Endothelial cell of umbilical vein (primary cell): ENCODE measurements around the gene CHST15. TPM values are rescaled to one million over a fixed set of nuclear protein-coding genes. Genes with fewer than 3 reads are reported as not detected.

ENCODE experiments used
- BruUV-seq: library from RNA; stranded (reverse); fragments of 400-500 nt; replicated peaks from 2 replicates; lab custom pipeline; 2021; lab: Mats Ljungman, UMichigan
- CTCF ChIA-PET: fragments of 300-600, 350-600 bp; sonication (Branson Sonifier 250); formaldehyde crosslinking; loops from one replicate; lab custom pipeline; 2021; ENCODE audit warnings: antibody characterized with exemption, inconsistent platforms; lab: Charles Lee
- POLR2A ChIA-PET: fragments of 300-600, 350-600 bp; sonication (Branson Sonifier 250); formaldehyde crosslinking; loops from one replicate; lab custom pipeline; 2021; ENCODE audit warnings: antibody characterized with exemption, inconsistent platforms; lab: Charles Lee
- DNase-seq: peaks from one replicate; pipeline ENCODE4 v3.0.0-alpha.2; 2011; ENCODE audit warnings: low read depth, low spot score
- FAIRE-seq: peaks from 2 replicates; lab custom pipeline; 2011; peaks lifted over from hg19 to GRCh38; lab: Jason Lieb, UNC
- H2AFZ ChIP-seq: 2 replicates; pipeline ENCODE4 v1.6.0; 2012; ENCODE audit warnings: low read depth, low read length, control low read depth, inconsistent platforms
- H3K27ac ChIP-seq: 2 replicates; pipeline ENCODE4 v1.5.1; 2011; ENCODE audit warnings: low read depth, mild to moderate bottlenecking, control low read depth, low read length, moderate library complexity; ENCODE audit not compliant: insufficient read depth
- H3K27me3 ChIP-seq, 2 experiments: 2 replicates each; pipeline versions ENCODE4 v1.6.0 to v1.6.1; 2011; ENCODE audit warnings: low read length in 2 of 2, mixed read lengths in 1 of 2; ENCODE audit not compliant: control insufficient read depth in 2 of 2, insufficient read depth in 2 of 2
- H3K36me3 ChIP-seq, 2 experiments: 2 replicates in 1 of 2; 3 replicates in 1 of 2; pipeline ENCODE4 v1.5.1; 2011; ENCODE audit warnings: low read length in 2 of 2, mild to moderate bottlenecking in 1 of 2, moderate library complexity in 1 of 2; ENCODE audit not compliant: control insufficient read depth in 2 of 2, insufficient read depth in 2 of 2; ENCODE audit errors: extremely low read depth in 1 of 2
- H3K4me1 ChIP-seq: 3 replicates; pipeline ENCODE4 v1.5.1; 2011; ENCODE audit warnings: mild to moderate bottlenecking, low read length; ENCODE audit not compliant: control insufficient read depth, insufficient read depth; ENCODE audit errors: extremely low read depth
- H3K4me2 ChIP-seq: 2 replicates; pipeline ENCODE4 v1.6.1; 2011; ENCODE audit warnings: low read length, control low read depth, mixed read lengths; ENCODE audit not compliant: insufficient read depth
- H3K4me3 ChIP-seq, 3 experiments: fragments of 200-600 bp in 1 of 3; sonication (generic), shearing (Covaris generic) in 1 of 3; replicated peaks in 1 of 3; 2 replicates each; pipeline ENCODE4 v1.5.1; 2011 to 2016; ENCODE audit warnings: control low read depth in 3 of 3, low read length in 3 of 3, mild to moderate bottlenecking in 2 of 3, inconsistent platforms in 1 of 3, low read depth in 1 of 3, moderate library complexity in 1 of 3; ENCODE audit not compliant: insufficient read depth in 1 of 3
- H3K79me2 ChIP-seq: 2 replicates; pipeline ENCODE4 v1.6.0; 2012; ENCODE audit warnings: low read length, inconsistent platforms; ENCODE audit not compliant: control insufficient read depth, insufficient read depth
- H3K9ac ChIP-seq: replicated peaks from 2 replicates; pipeline ENCODE3; 2011; ENCODE audit warnings: low read length, control low read depth; ENCODE audit not compliant: insufficient read depth; ENCODE audit errors: extremely low read depth
- H3K9me1 ChIP-seq: replicated peaks from 3 replicates; pipeline ENCODE4 v1.6.0; 2011; ENCODE audit warnings: mild to moderate bottlenecking, low read length; ENCODE audit not compliant: control insufficient read depth, insufficient read depth; ENCODE audit errors: extremely low read depth
- H3K9me3 ChIP-seq: replicated peaks from 2 replicates; pipeline ENCODE4 v1.5.1; 2012; ENCODE audit warnings: low read length, inconsistent platforms; ENCODE audit not compliant: control insufficient read depth, insufficient read depth
- H4K20me1 ChIP-seq: replicated peaks from 2 replicates; pipeline ENCODE3; 2011; ENCODE audit warnings: mild to moderate bottlenecking, low read length; ENCODE audit not compliant: control insufficient read depth, insufficient read depth; ENCODE audit errors: extremely low read depth
- CTCF ChIP-seq, 2 donors: IDR thresholded peaks; 1 replicate in 1 of 2; 2 replicates in 1 of 2; pipeline ENCODE4 v1.5.1; 2011; ENCODE audit warnings: low read length in 2 of 2, mild to moderate bottlenecking in 2 of 2, moderate library complexity in 2 of 2, control low read depth in 1 of 2, inconsistent platforms in 1 of 2, low read depth in 1 of 2; ENCODE audit not compliant: insufficient read depth in 1 of 2; ENCODE audit errors: extremely low read depth in 1 of 2
- EZH2 ChIP-seq: IDR thresholded peaks from 2 replicates; pipeline ENCODE4 v1.6.1; 2012; ENCODE audit warnings: borderline replicate concordance, low read depth, mild to moderate bottlenecking, moderate library complexity, low read length, inconsistent platforms; ENCODE audit not compliant: severe bottlenecking
- FOS ChIP-seq: IDR thresholded peaks from 2 replicates; pipeline ENCODE4 v1.6.1; 2011; ENCODE audit warnings: mild to moderate bottlenecking, low read length, moderate library complexity, borderline replicate concordance; ENCODE audit not compliant: insufficient read depth
- GATA2 ChIP-seq: IDR thresholded peaks from 2 replicates; pipeline ENCODE4 v1.7.0; 2011; ENCODE audit warnings: low read depth, mild to moderate bottlenecking, moderate library complexity, mixed read lengths, low read length; ENCODE audit not compliant: insufficient read length, insufficient read depth
- JUN ChIP-seq: IDR thresholded peaks from 2 replicates; pipeline ENCODE4 v1.6.1; 2011; ENCODE audit warnings: borderline replicate concordance, low read depth; ENCODE audit not compliant: insufficient read length, insufficient read depth
- MAX ChIP-seq: IDR thresholded peaks from 2 replicates; pipeline ENCODE4 v1.6.1; 2011; ENCODE audit not compliant: insufficient read depth, insufficient read length
- MYC ChIP-seq: IDR thresholded peaks from one replicate; pipeline ENCODE4 v1.6.1; 2011; ENCODE audit warnings: mild to moderate bottlenecking, low read depth, low read length
- POLR2A ChIP-seq: IDR thresholded peaks from 2 replicates; pipeline ENCODE4 v1.6.1; 2012; ENCODE audit warnings: low read depth, mild to moderate bottlenecking, control low read depth, low read length
- POLR2AphosphoS5 ChIP-seq: IDR thresholded peaks from 2 replicates; pipeline ENCODE4 v1.6.1; 2012; ENCODE audit warnings: low read depth, mild to moderate bottlenecking, control low read depth, low read length, moderate library complexity; ENCODE audit not compliant: insufficient read depth
- dilution Hi-C: fragments of 300-500 bp; cut with MboI; formaldehyde crosslinking; loops from one replicate; pipeline ENCODE4 v1.15.0; 2019; ENCODE audit warnings: low sequenced_read_pairs; ENCODE audit not compliant: extremely low pct_ligation_motif_present
- intact Hi-C: fragments of 100-400 bp; cut with micrococcal nuclease; formaldehyde crosslinking; loops from one replicate; pipeline ENCODE4 v1.10.0; 2022
- polyA plus RNA-seq, 4 experiments: library from polyadenylated mRNA; depleted of rRNA in 3 of 4; stranded (reverse) in 3 of 4; unstranded in 1 of 4; fragments of >200 nt; gene quantifications; 2 replicates each; pipeline versions ENCODE4 v1.2.1 to v1.2.3, GENCODE V29; 2011 to 2012; ENCODE audit warnings: missing spikeins in 1 of 4
- total RNA-seq: library from RNA; stranded (reverse); gene quantifications from 2 replicates; pipeline ENCODE4 v1.2.3, GENCODE V29; 2021

CHST15 gene
- total and polyA plus RNA-seq, 2 donors (not counting 3 experiments of a cell fraction or from before 2014, with no cell fraction given), result 23.1 to 29.2 TPM

- Histone ChIP-seq H3K9ac (no peak overlapping the region), H3K9me1 (no peaks in the 10 kb centered on the region), H3K79me2 (no peaks in the 10 kb centered on the region), H3K27ac (no peak overlapping the region), H3K4me1 (no peaks in the 10 kb centered on the region), H4K20me1 (no peaks in the 10 kb centered on the region), H3K9me3 (no peaks in the 10 kb centered on the region), H3K36me3 (peaks cover 0 to 4% of the 10 kb centered on the region in 2 experiments), H3K4me3 (no peak overlapping the region), H3K27me3 (no peaks in the 10 kb centered on the region), H2AFZ (no peak overlapping the region), H3K4me2 (no peak overlapping the region)
- intact Hi-C loops (no loop called here), dilution Hi-C loops (no loop called here)
- no peak for FAIRE-seq
- POLR2A ChIA-PET, result no interaction called here
- no peak for TF ChIP-seq GATA2
- TF ChIP-seq CTCF (IDR thresholded peaks at IDR 0.05; ENCODE audit: extremely low read depth in 1 of 2, insufficient read depth in 1 of 2, low read depth in 1 of 2, low read length in 2 of 2), result no peak
- TF ChIP-seq POLR2A, result no peak
- TF ChIP-seq EZH2, result no peak
- TF ChIP-seq FOS, result no peak
- no peak for TF ChIP-seq MAX
- TF ChIP-seq JUN, result no peak
- TF ChIP-seq MYC, result no peak
- TF ChIP-seq POLR2AphosphoS5, result no peak
- CTCF ChIA-PET, result no interaction called here
- DNase-seq, result no peak
- no TSS peak for BruUV-seq
Observed at GRCh38 chr10:124069341-124070264, 23.8 kb downstream of the CHST15 start.
